Activated CD8-positive, alpha-beta memory T cell treated with anti-CD3 and anti-CD28 coated beads, Interleukin-2, amount 50 U/mL, for 1 hour (primary cell): Measurements from ENCODE around the gene PELI3.

Experiments
- DNase-seq: peaks from one replicate; pipeline ENCODE4 v3.0.0-alpha.2; 2020; ENCODE audit errors: extremely low read depth

Gene PELI3

GRCh38 chr11:66475349-66476172, 8.9 kb downstream of the PELI3 start:
- no peak for DNase-seq

- DNase-seq = no peak
These were observed 9.6 kb downstream of the PELI3 start for GRCh38 chr11:66476173-66476840.

GRCh38 chr11:66476841-66477251, 10.1 kb downstream of the PELI3 start:
- DNase-seq = no peak

GRCh38 chr11:66477263-66478201, 10.8 kb downstream of the PELI3 start:
- DNase-seq = no peak

- DNase-seq = no peak
These were observed 12.2 kb downstream of the PELI3 start for GRCh38 chr11:66478729-66479393.

- no peak for DNase-seq
These were observed 12.8 kb downstream of the PELI3 start for GRCh38 chr11:66479394-66480116.

- peak; percentile 88 for DNase-seq
These were observed 13.6 kb downstream of the PELI3 start, which contains the start of gene DPP3 for GRCh38 chr11:66480117-66480938. DPP3 (plus strand) TSS chr11:66480434; CDS start chr11:66482201, 1,767 bp downstream.

GRCh38 chr11:66484806-66485380, 18.2 kb downstream of the PELI3 start:
- DNase-seq = no peak

GRCh38 chr11:66488957-66489356, 22.3 kb downstream of the PELI3 start:
- DNase-seq = no peak

GRCh38 chr11:66489636-66490035, 22.9 kb downstream of the PELI3 start:
- no peak for DNase-seq

- DNase-seq = no peak
These were observed 24.7 kb downstream of the PELI3 start for GRCh38 chr11:66491315-66491935.

GRCh38 chr11:66492161-66492865, 25.6 kb downstream of the PELI3 start:
- DNase-seq = no peak

- DNase-seq = no peak
These were observed 26.4 kb downstream of the PELI3 start for GRCh38 chr11:66493130-66493529.

GRCh38 chr11:66494458-66494857, 27.8 kb downstream of the PELI3 start:
- DNase-seq = no peak

- DNase-seq = no peak
These were observed 28.2 kb downstream of the PELI3 start for GRCh38 chr11:66494935-66495334.

- no peak for DNase-seq
These were observed 28.7 kb downstream of the PELI3 start for GRCh38 chr11:66495401-66495854.

GRCh38 chr11:66497206-66497605, 30.5 kb downstream of the PELI3 start:
- no peak for DNase-seq

- DNase-seq = no peak
These were observed 31.8 kb downstream of the PELI3 start for GRCh38 chr11:66498506-66498905.
